GM12878 (cell line): ENCODE data around the gene PEX6.

ENCODE experiments used
- ASH2L ChIP-seq: fragments of 300-600, 200-600 bp; sonication (generic); IDR thresholded peaks from 2 replicates; pipeline ENCODE4 v1.6.1; 2017; ENCODE audit warnings: low read depth, mild to moderate bottlenecking, borderline replicate concordance
- BHLHE40 ChIP-seq, 2 experiments: fragments of 450-650 bp in 1 of 2; IDR thresholded peaks; 2 replicates each; pipeline ENCODE4 v1.6.1; 2011 to 2017; ENCODE audit warnings: low read depth in 2 of 2, borderline replicate concordance in 1 of 2, improper control_type of control experiment in 1 of 2, low read length in 1 of 2, mild to moderate bottlenecking in 1 of 2
- CTCF ChIP-seq, 3 experiments: IDR thresholded peaks in 2 of 3; conservative IDR thresholded peaks in 1 of 3; 2 replicates each; pipeline ENCODE4 v1.5.1; 2011; ENCODE audit warnings: low read depth in 3 of 3, low read length in 3 of 3, mild to moderate bottlenecking in 3 of 3, control low read depth in 2 of 3, moderate library complexity in 2 of 3, inconsistent platforms in 1 of 3, mixed read lengths in 1 of 3; ENCODE audit not compliant: control insufficient read depth in 2 of 3, insufficient read depth in 1 of 3; ENCODE audit errors: extremely low read depth in 1 of 3
- E2F4 ChIP-seq: IDR thresholded peaks from 2 replicates; pipeline ENCODE4 v1.6.1; 2012; ENCODE audit warnings: low read depth, low read length, improper control_type of control experiment
- ETV6 ChIP-seq, 2 experiments: fragments of 450-650 bp in 1 of 2; IDR thresholded peaks in 1 of 2; conservative IDR thresholded peaks in 1 of 2; 2 replicates each; pipeline ENCODE4 v1.6.1; 2014; ENCODE audit warnings: antibody characterized with exemption in 1 of 2, borderline replicate concordance in 1 of 2, low read depth in 1 of 2, mild to moderate bottlenecking in 1 of 2, moderate library complexity in 1 of 2
- FOXK2 ChIP-seq: fragments of 450-650 bp; IDR thresholded peaks from 2 replicates; pipeline ENCODE4 v1.6.1; 2017; ENCODE audit warnings: mild to moderate bottlenecking, moderate library complexity
- KAT2A ChIP-seq: conservative IDR thresholded peaks from 2 replicates; pipeline ENCODE4 v1.6.1; 2011; ENCODE audit warnings: low read depth, low read length; ENCODE audit not compliant: control insufficient read depth
- MYB ChIP-seq: fragments of 150-350 bp; IDR thresholded peaks from 2 replicates; pipeline ENCODE4 v1.6.1; 2014; ENCODE audit warnings: mild to moderate bottlenecking, low read depth, low read length, borderline replicate concordance
- NRF1 ChIP-seq: conservative IDR thresholded peaks from 2 replicates; pipeline ENCODE4 v1.6.1; 2011; ENCODE audit warnings: mild to moderate bottlenecking, low read depth, low read length, improper control_type of control experiment
- POLR2A ChIP-seq: IDR thresholded peaks from 2 replicates; pipeline ENCODE4 v1.6.1; 2011; ENCODE audit warnings: low read depth, mild to moderate bottlenecking, low read length
- POLR2AphosphoS5 ChIP-seq: IDR thresholded peaks from 2 replicates; pipeline ENCODE4 v1.6.1; 2011; ENCODE audit warnings: mild to moderate bottlenecking, low read length, inconsistent platforms
- USF1 ChIP-seq: IDR thresholded peaks from 2 replicates; pipeline ENCODE4 v1.6.1; 2011; ENCODE audit warnings: borderline replicate concordance, low read depth, mild to moderate bottlenecking, moderate library complexity, mixed read lengths, low read length; ENCODE audit not compliant: insufficient read depth; ENCODE audit errors: extremely low read length
- ZBTB33 ChIP-seq: fragments of 450-650 bp; IDR thresholded peaks from 2 replicates; pipeline ENCODE4 v1.6.1; 2017; ENCODE audit warnings: mild to moderate bottlenecking

GRCh38 chr6:43020847-43021246 lies 41.9 kb upstream of the PEX6 start:
- TF ChIP-seq CTCF (IDR thresholded peaks at IDR 0.05 in 2 of 3, conservative IDR thresholded peaks at IDR 0.05 in 1 of 3; ENCODE audit: control insufficient read depth in 2 of 3, extremely low read depth in 1 of 3, insufficient read depth in 1 of 3, low read depth in 3 of 3, low read length in 3 of 3) (no peak), E2F4 (no peak), KAT2A (no peak), FOXK2 (no peak), NRF1 (no peak), POLR2AphosphoS5 (no peak), BHLHE40 (IDR thresholded peaks at IDR 0.05; ENCODE audit: borderline replicate concordance in 1 of 2, low read depth in 2 of 2, low read length in 1 of 2) (no peak), ZBTB33 (no peak), MYB (no peak), USF1 (no peak), ETV6 (conservative IDR thresholded peaks at IDR 0.05 in 1 of 2, IDR thresholded peaks at IDR 0.05 in 1 of 2; ENCODE audit: borderline replicate concordance in 1 of 2, low read depth in 1 of 2) (no peak), POLR2A (no peak), ASH2L (no peak)
